HG03196 (cell line): Measurements from ENCODE around the gene ZNF396.

ENCODE experiments used
- ATAC-seq: cut with Tn5 transposase; IDR thresholded peaks from one replicate; pipeline ENCODE4 v1.9.1; 2021; ENCODE audit not compliant: unreplicated experiment

ZNF396 gene

GRCh38 chr18:35386600-35387100 lies 9.5 kb upstream of the ZNF396 start:
- ATAC-seq = no peak

DNA sequence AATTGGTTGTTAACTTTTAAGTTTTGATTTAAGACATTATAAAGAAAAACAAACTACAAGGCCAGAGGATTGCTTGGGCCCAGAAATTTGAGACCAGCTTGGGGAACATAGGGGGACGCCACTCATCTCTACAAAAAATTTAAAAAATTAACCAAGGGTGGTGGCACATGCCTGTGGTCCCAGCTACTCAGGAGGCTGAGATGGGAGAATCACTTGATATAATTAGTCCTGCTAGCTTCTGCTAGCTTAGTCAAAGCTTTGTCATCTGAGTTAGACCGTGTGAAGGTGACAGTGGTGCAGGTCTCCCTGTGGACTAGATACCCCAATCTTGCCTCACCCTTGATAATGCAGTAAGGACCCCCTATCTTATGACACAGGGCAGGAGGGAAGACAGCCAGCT lies 6.0 kb upstream of the ZNF396 start:
- ATAC-seq = no peak

GRCh38 chr18:35379421-35379820 lies 2.3 kb upstream of the ZNF396 start:
- ATAC-seq = no peak

GRCh38 chr18:35378574-35378896 lies 1.4 kb upstream of the ZNF396 start:
- no peak for ATAC-seq

DNA sequence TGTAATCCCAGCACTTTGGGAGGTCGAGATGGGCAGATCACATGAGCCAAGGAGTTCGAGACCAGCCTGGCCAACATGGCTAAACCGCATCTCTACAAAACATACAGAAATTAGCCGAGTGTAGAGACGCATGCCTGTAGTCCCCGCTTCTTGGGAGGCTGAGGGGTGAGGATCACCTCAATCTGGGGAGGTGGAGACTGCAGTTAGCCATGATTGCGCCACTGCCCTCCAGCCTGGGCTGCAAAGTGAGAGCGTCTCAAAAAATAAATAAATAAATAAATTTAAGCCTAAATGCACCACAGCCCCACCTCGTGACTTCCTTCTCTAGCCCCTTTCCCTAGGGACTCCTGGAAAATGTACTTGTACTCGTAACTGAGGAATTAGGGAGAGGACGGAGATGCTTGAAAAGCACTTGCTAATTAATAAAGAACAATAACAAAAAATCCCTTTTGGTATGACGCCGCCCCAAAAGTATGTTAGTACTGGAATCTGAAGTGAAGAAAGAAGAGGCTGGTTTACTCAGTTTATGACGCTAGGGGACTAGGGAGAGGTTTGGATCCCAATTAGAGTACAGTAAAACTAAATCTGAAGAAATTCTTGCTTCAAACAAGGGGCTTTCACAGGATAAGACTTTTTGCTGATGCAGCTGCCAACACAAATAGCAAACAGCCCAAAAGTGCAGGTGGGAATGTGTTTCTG lies 887 bp upstream of the ZNF396 start:
- no peak for ATAC-seq

DNA sequence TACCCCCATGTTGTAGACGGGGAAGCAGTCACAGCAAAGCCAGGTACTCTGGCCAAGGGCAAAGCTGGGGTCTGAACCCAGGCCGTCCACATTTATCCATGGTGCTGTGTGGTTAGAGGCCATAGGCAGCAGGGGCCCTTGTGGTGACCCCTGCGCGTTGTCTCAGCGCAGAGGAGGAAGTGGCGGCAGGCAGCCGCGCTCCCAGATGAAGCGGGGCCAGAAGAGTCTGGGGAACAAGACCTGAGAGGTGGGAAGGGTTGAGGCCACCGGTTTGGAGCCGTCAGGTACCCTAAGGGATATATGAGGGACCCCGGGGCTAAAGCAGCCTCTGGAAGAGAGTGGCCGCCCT lies 770 bp downstream of the ZNF396 start:
- peak; percentile 60 for ATAC-seq

DNA sequence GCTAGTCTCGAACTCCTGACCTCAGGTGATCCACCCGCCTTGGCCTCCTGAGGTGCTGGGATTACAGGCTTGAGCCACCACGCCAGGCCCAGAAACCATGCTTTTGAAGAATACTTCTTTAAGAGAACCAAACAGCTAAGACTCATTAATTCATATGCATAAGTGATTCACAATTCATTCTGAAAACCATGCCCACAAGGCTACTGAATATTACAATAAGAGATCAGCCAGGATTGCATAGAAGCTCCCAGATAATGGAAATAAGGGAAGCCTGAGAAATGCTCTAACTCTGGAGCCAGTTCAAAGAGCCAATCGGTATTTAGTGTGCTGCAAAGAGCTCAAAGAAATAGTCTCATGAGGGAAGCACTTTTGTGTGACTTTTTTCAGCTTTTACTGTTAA lies 2.4 kb downstream of the ZNF396 start:
- no peak for ATAC-seq

- ATAC-seq = no peak
Measured at GRCh38 chr18:35371412-35372195, 5.5 kb downstream of the ZNF396 start.

DNA sequence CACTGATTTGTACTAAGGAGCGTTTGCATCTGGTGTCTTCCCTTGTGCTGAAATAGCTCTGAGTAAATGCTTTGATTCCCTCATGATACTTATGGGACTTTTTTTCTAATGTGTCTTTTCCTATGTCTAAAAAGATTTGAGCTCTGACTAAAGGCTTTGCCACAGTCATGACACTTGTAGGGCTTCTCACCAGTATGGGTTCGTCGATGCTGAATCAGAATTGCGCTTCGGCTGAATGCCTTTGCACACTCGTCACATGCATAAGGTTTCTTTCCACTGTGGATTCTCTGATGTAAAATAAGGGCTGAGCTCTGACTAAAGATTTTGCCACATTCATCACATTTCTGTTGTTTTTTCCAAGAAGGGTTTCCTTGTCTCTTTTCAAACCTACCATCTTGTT lies 8.0 kb downstream of the ZNF396 start:
- ATAC-seq = no peak

DNA sequence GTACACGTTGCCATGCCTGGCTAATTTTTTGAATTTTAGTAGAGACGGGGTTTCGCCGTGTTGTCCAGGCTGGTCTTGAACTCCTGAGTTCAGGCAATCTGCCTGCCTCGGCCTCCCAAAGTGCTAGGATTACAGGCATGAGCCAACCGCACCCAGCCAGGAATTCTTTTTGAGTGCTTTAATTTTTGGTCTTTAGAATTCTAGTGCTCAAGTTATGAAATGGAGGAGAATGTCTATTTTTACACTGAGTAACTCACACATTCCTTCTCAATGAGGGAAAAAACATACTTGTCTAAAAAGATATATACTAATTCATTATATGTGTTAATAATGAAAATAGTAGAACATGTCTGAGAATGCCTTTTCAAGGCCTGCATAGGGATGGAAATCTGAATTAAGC lies 8.5 kb downstream of the ZNF396 start:
- ATAC-seq = no peak

GRCh38 chr18:35362531-35362930 lies 14.6 kb downstream of the ZNF396 start:
- no peak for ATAC-seq

DNA sequence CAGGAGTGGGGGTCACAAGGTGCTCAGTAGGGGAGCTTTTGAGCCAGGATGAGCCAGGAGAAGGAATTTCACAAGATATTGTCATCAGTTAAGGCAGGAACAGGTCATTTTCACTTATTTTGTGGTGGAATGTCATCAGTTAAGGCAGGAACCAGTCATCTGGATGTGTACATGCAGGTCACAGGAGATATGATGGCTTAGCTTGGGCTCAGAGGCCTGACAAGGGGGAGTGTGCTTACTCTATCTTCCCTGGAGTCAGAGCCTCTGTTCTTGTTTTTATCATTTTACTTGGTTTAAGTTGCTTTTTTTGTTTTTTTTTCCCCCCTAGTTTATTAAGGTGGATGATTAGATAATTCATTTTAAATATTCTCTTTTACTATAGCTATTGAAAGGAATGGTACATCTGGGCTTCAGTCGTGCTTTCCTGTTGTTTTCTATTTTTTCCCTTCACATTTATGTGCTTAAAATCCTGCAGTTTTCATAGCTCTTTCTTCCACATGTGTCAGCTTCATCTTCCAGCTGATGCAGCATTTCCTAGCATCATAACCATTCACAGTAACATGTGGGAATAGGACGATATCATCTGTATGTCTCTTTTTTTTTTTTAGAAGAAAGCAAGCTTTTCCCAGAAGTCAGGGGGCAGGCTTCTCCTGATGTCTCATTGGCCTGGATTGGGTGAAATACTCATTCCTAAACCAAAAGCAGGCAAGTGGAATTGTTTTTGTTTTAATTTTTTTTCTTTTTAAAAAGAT lies 15.4 kb downstream of the ZNF396 start:
- no peak for ATAC-seq

DNA sequence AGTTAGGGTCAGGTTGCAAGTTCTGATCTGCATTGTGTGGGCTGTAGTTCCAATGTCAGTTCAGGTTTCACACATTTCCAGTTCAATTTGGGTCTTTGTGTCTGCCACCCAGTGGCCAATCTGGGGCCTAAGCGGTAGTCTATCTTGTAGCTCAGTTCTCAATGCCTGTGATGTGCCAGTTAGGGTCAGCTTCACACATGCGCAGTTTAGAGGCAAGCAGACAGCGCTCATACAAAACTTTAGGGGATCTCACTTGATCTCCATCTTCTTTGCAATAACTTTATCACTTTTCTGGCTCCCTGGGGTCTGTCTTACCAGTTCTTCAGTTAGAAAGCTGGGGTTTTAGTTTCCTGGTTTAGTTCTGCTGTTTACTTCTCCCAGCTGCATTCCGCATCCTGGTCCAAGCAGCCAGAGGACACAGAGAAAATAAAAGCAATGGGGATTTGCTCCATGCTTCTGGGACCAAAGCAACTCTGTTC lies 22.0 kb downstream of the ZNF396 start:
- ATAC-seq = peak; percentile 89

- ATAC-seq = no peak
Measured at GRCh38 chr18:35352778-35353177, 24.4 kb downstream of the ZNF396 start.

DNA sequence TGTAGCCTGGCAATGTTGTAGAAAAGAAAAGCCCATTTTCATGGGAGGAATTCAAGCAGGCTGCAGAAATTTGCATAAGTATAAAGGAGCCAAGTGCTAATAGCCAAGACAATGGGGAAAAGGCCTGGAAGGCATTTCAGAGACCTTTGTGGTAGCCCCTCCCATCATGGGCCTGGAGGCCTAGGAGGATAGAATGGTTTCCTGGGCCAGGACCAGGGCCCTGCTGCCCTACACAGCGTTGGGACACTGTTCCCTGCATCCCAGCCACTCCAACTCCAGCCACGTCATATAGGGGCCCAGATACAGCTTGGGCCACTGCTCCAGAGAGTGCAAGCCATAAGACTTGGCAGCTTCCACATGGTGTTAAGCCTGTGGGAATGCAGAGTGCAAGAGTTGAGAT lies 24.9 kb downstream of the ZNF396 start:
- no peak for ATAC-seq

- no peak for ATAC-seq
Measured at GRCh38 chr18:35348001-35348400, 29.1 kb downstream of the ZNF396 start.

- ATAC-seq = no peak
Measured at GRCh38 chr18:35345950-35346349, 31.2 kb downstream of the ZNF396 start.

DNA sequence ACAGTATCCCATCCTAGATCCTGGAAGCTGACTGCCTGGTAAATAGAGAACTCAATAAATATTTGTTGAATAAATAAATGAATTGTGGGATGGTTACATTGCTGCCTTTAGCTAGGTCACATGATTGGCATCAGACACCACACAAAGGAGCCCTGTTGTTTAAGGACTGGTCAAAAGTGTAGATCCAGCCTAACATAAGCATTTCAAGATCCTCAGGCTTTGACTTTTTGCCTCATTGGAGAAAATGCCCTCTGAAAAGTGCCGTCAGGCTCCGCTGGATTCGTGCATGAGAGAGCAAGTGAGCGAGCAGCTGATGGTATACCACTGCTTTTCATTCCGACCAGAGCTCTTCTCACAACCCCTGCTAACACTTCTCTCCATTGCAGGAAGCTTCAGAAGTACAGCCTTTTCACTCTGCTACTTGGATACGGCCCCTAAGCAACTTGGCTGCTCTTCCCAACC lies 31.6 kb downstream of the ZNF396 start:
- peak; percentile 28 for ATAC-seq

GRCh38 chr18:35344736-35345459 lies 32.2 kb downstream of the ZNF396 start:
- ATAC-seq = no peak

- peak; percentile 89 for ATAC-seq
Measured at GRCh38 chr18:35343936-35344735, 33.0 kb downstream of the ZNF396 start, which contains the start of gene ZNF24. Gene ZNF24 (minus strand): TSS chr18:35344420. CDS start chr18:35340650, 3,770 bp downstream.
